H1 (cell line): ENCODE measurements around the gene SPIB. TPM values are rescaled to one million over a fixed set of nuclear protein-coding genes. Genes with fewer than 3 reads are reported as not detected.

Source experiments
- CTCF ChIA-PET: fragments of 300-600 bp; sonication (Branson Sonifier 250); formaldehyde crosslinking; loops from one replicate; lab custom pipeline; 2021; ENCODE audit not compliant: partially characterized antibody; lab: Charles Lee
- POLR2A ChIA-PET: fragments of 300-600 bp; sonication (Branson Sonifier 250); formaldehyde crosslinking; loops from one replicate; lab custom pipeline; 2021; ENCODE audit warnings: inconsistent platforms; ENCODE audit not compliant: partially characterized antibody; lab: Charles Lee
- DNase-seq, 2 experiments: peaks; one replicate each; pipeline versions ENCODE4 v3.0.0 to v3.0.0-alpha.2; 2010 to 2022; ENCODE audit warnings: low spot score in 2 of 2, low read depth in 1 of 2, mixed read lengths in 1 of 2
- FAIRE-seq: peaks from 2 replicates; lab custom pipeline; 2011; peaks lifted over from hg19 to GRCh38; lab: Jason Lieb, UNC
- H2AFZ ChIP-seq: 2 replicates; pipeline ENCODE4 v1.8.1; 2012; ENCODE audit warnings: low read length, inconsistent platforms
- H2AK5ac ChIP-seq: 2 replicates; pipeline ENCODE4 v1.6.1; 2013; ENCODE audit warnings: low read depth, low read length
- H2BK120ac ChIP-seq: replicated peaks from 2 replicates; pipeline ENCODE3; 2013; ENCODE audit warnings: low read depth, low read length, inconsistent platforms
- H2BK12ac ChIP-seq: 2 replicates; pipeline ENCODE4 v1.6.1; 2013; ENCODE audit warnings: low read depth, low read length
- H2BK15ac ChIP-seq: 2 replicates; pipeline ENCODE4 v1.6.1; 2013; ENCODE audit warnings: low read length
- H2BK20ac ChIP-seq: 2 replicates; pipeline ENCODE4 v1.6.1; 2013; ENCODE audit warnings: low read length
- H2BK5ac ChIP-seq: 2 replicates; pipeline ENCODE4 v1.6.1; 2013; ENCODE audit warnings: low read depth, low read length
- H3K14ac ChIP-seq: 2 replicates; pipeline ENCODE4 v1.6.1; 2013; ENCODE audit warnings: inconsistent platforms; ENCODE audit not compliant: insufficient read length
- H3K18ac ChIP-seq: 2 replicates; pipeline ENCODE4 v1.6.1; 2013; ENCODE audit warnings: low read length; ENCODE audit errors: extremely low read depth
- H3K23ac ChIP-seq: 2 replicates; pipeline ENCODE4 v1.6.1; 2013; ENCODE audit warnings: inconsistent platforms; ENCODE audit not compliant: insufficient read length
- H3K23me2 ChIP-seq: 2 replicates; pipeline ENCODE4 v1.6.1; 2013; ENCODE audit warnings: low read depth, low read length
- H3K27ac ChIP-seq: 2 replicates; pipeline ENCODE4 v1.6.1; 2011; ENCODE audit warnings: low read depth, low read length, inconsistent platforms
- H3K27me3 ChIP-seq, 4 experiments: replicated peaks in 1 of 4; 1 replicate in 1 of 4; 2 replicates in 3 of 4; pipeline versions ENCODE4 v1.6.1 to v1.8.1; 2011 to 2013; ENCODE audit warnings: low read length in 3 of 4, mild to moderate bottlenecking in 3 of 4, inconsistent platforms in 2 of 4, mixed read lengths in 2 of 4, moderate library complexity in 1 of 4; ENCODE audit not compliant: control insufficient read depth in 3 of 4, insufficient read depth in 3 of 4; ENCODE audit errors: extremely low read depth in 1 of 4
- H3K36me3 ChIP-seq, 4 experiments: 2 replicates each; pipeline versions ENCODE4 v1.6.1 to v1.8.1; 2011 to 2013; ENCODE audit warnings: mild to moderate bottlenecking in 4 of 4, low read length in 3 of 4, moderate library complexity in 2 of 4, control low read depth in 1 of 4, inconsistent platforms in 1 of 4; ENCODE audit not compliant: insufficient read depth in 4 of 4, control insufficient read depth in 2 of 4
- H3K4ac ChIP-seq: replicated peaks from 2 replicates; pipeline ENCODE3; 2013; ENCODE audit warnings: low read length, low read depth, mixed read lengths, inconsistent platforms; ENCODE audit not compliant: insufficient read length
- H3K4me1 ChIP-seq, 4 experiments: replicated peaks in 1 of 4; 1 replicate in 1 of 4; 2 replicates in 3 of 4; pipeline versions ENCODE4 v1.6.1 to v1.8.1; 2011 to 2013; ENCODE audit warnings: low read length in 3 of 4, inconsistent platforms in 2 of 4, mixed read lengths in 1 of 4; ENCODE audit not compliant: insufficient read depth in 4 of 4, control insufficient read depth in 3 of 4
- H3K4me2 ChIP-seq, 2 experiments: 2 replicates each; pipeline versions ENCODE4 v1.6.1 to v1.8.1; 2011 to 2013; ENCODE audit warnings: low read depth in 2 of 2, low read length in 2 of 2, control low read depth in 1 of 2, inconsistent platforms in 1 of 2, mild to moderate bottlenecking in 1 of 2; ENCODE audit not compliant: insufficient read depth in 1 of 2
- H3K4me3 ChIP-seq, 4 experiments: fragments of 200-600, 300-600 bp in 1 of 4; sonication (generic), shearing (Covaris generic), sonication (Bioruptor Twin) in 1 of 4; 2 replicates each; pipeline versions ENCODE4 v1.5.1 to v1.8.1; 2011 to 2016; ENCODE audit warnings: low read length in 4 of 4, low read depth in 3 of 4, control low read depth in 2 of 4, inconsistent platforms in 2 of 4, mild to moderate bottlenecking in 2 of 4, mixed read lengths in 1 of 4, moderate library complexity in 1 of 4; ENCODE audit not compliant: insufficient read depth in 2 of 4; ENCODE audit errors: extremely low read depth in 1 of 4
- H3K56ac ChIP-seq: replicated peaks from 2 replicates; pipeline ENCODE3; 2013; ENCODE audit warnings: low read depth, mild to moderate bottlenecking, mixed read lengths, low read length, inconsistent platforms; ENCODE audit not compliant: insufficient read length
- H3K79me1 ChIP-seq: 2 replicates; pipeline ENCODE4 v1.6.1; 2013; ENCODE audit warnings: low read depth, low read length, control low read depth
- H3K79me2 ChIP-seq, 2 experiments: 2 replicates each; pipeline versions ENCODE4 v1.6.1 to v1.8.1; 2012 to 2013; ENCODE audit warnings: low read length in 2 of 2, mild to moderate bottlenecking in 2 of 2, inconsistent platforms in 1 of 2; ENCODE audit not compliant: insufficient read depth in 2 of 2, control insufficient read depth in 1 of 2
- H3K9ac ChIP-seq, 4 experiments: replicated peaks in 1 of 4; 1 replicate in 1 of 4; 2 replicates in 3 of 4; pipeline versions ENCODE4 v1.6.1 to v1.8.1; 2011 to 2013; ENCODE audit warnings: low read depth in 3 of 4, low read length in 3 of 4, control low read depth in 2 of 4, mild to moderate bottlenecking in 2 of 4, moderate library complexity in 2 of 4, inconsistent platforms in 1 of 4; ENCODE audit errors: extremely low read depth in 1 of 4
- H3K9me3 ChIP-seq, 2 experiments: 2 replicates each; pipeline versions ENCODE4 v1.6.1 to v1.8.1; 2012 to 2013; ENCODE audit warnings: mild to moderate bottlenecking in 2 of 2, moderate library complexity in 2 of 2, control low read depth in 1 of 2, inconsistent platforms in 1 of 2, low read depth in 1 of 2, low read length in 1 of 2, mixed read lengths in 1 of 2; ENCODE audit not compliant: insufficient read depth in 2 of 2
- H4K20me1 ChIP-seq, 2 experiments: replicated peaks in 1 of 2; 2 replicates each; pipeline versions ENCODE3 to v1.8.1; 2011 to 2013; ENCODE audit warnings: inconsistent platforms in 2 of 2, low read length in 2 of 2, mild to moderate bottlenecking in 1 of 2; ENCODE audit not compliant: insufficient read depth in 2 of 2, control insufficient read depth in 1 of 2
- H4K5ac ChIP-seq: 2 replicates; pipeline ENCODE4 v1.6.1; 2013; ENCODE audit warnings: low read length, low read depth, mixed read lengths, inconsistent platforms; ENCODE audit not compliant: insufficient read length
- H4K8ac ChIP-seq: 2 replicates; pipeline ENCODE4 v1.8.0; 2013; ENCODE audit warnings: mild to moderate bottlenecking, moderate library complexity, low read length, inconsistent platforms; ENCODE audit not compliant: insufficient read depth; ENCODE audit errors: extremely low read depth
- H4K91ac ChIP-seq: replicated peaks from 2 replicates; pipeline ENCODE3; 2013; ENCODE audit warnings: low read length, mixed read lengths, inconsistent platforms; ENCODE audit not compliant: insufficient read length
- ATF2 ChIP-seq: IDR thresholded peaks from 2 replicates; pipeline ENCODE4 v1.6.1; 2012; ENCODE audit warnings: low read length, inconsistent platforms
- EZH2 ChIP-seq: fragments of 200-600 bp; sonication (generic); IDR thresholded peaks from 2 replicates; pipeline ENCODE4 v1.7.1; 2012; ENCODE audit warnings: low read depth, mild to moderate bottlenecking, moderate library complexity, low read length, inconsistent platforms; ENCODE audit not compliant: severe bottlenecking
- KDM4A ChIP-seq: IDR thresholded peaks from one replicate; pipeline ENCODE4 v1.7.1; 2012; ENCODE audit warnings: low read depth, mild to moderate bottlenecking, moderate library complexity, low read length, inconsistent platforms; ENCODE audit not compliant: severe bottlenecking
- SAP30 ChIP-seq: fragments of 300-600 bp; sonication (generic); IDR thresholded peaks from 2 replicates; pipeline ENCODE4 v1.7.1; 2012; ENCODE audit warnings: low read length, moderate library complexity, mild to moderate bottlenecking, inconsistent platforms; ENCODE audit not compliant: insufficient read depth, insufficient replicate concordance
- SP1 ChIP-seq: IDR thresholded peaks from 2 replicates; pipeline ENCODE4 v1.6.1; 2011; ENCODE audit warnings: low read depth, low read length
- SP4 ChIP-seq: IDR thresholded peaks from 2 replicates; pipeline ENCODE4 v1.6.1; 2012; ENCODE audit warnings: low read length, inconsistent platforms
- TAF1 ChIP-seq: IDR thresholded peaks from 2 replicates; pipeline ENCODE4 v1.6.1; 2011; ENCODE audit warnings: mild to moderate bottlenecking, low read depth, low read length
- ZNF274 ChIP-seq: IDR thresholded peaks from 2 replicates; pipeline ENCODE4 v1.7.0; 2012; ENCODE audit warnings: low read length, borderline replicate concordance; ENCODE audit errors: extremely low read depth
- WGBS, 2 experiments: shearing (Covaris generic) in 1 of 2; methylation state at CpG; one replicate each; pipeline versions ENCODE4 v1.1.6 to v1.1.7; 2013 to 2015; ENCODE audit warnings: low lambda C conversion rate in 2 of 2, mixed read lengths in 2 of 2, inconsistent platforms in 1 of 2, low coverage in 1 of 2, missing lambda C conversion rate in 1 of 2; ENCODE audit not compliant: insufficient replicate concordance in 2 of 2, insufficient coverage in 1 of 2, insufficient read length in 1 of 2; ENCODE audit errors: extremely low coverage in 1 of 2, missing lambda C conversion rate in 1 of 2; 5-methylcytosine and 5-hydroxymethylcytosine counted together
- polyA plus RNA-seq, 7 experiments: library from polyadenylated mRNA; depleted of rRNA in 3 of 7; stranded (reverse) in 5 of 7; unstranded in 2 of 7; fragments of >200 nt in 5 of 7; fragments of 200-250 nt in 2 of 7; gene quantifications; 1 replicate in 5 of 7; 2 replicates in 1 of 7; 4 replicates in 1 of 7; pipeline versions ENCODE4 v1.2.1 to v1.2.3, GENCODE V29; 2011 to 2013; ENCODE audit warnings: missing spikeins in 2 of 7, mixed read lengths in 2 of 7
- total RNA-seq: library from RNA; stranded (reverse); fragmentation: NEBNext Ultra II Directional; extraction: Animal tissue kit (Norgen Biotek cat#: 25700); gene quantifications from 2 replicates; pipeline ENCODE4 v1.2.1, GENCODE V29; 2021

The SPIB gene
- total and polyA plus RNA-seq, 2 of the 8 experiments (the other 6 are each of a cell fraction or from before 2014, with no cell fraction given) = 11.1 to 17.4 TPM

- Histone ChIP-seq H3K23ac (no peak overlapping the region), H2BK12ac (no peak overlapping the region), H4K91ac (no peak overlapping the region), H2BK120ac (no peak overlapping the region), H4K5ac (no peak overlapping the region), H4K8ac (no peak overlapping the region), H3K14ac (no peak overlapping the region), H3K4ac (no peak overlapping the region), H2BK15ac (no peak overlapping the region), H2BK20ac (no peak overlapping the region), H3K79me2 (no peaks in the 10 kb centered on the region), H3K4me1 (peaks cover 0 to 7% (median 0%) of the 10 kb centered on the region in 4 experiments; a peak in 1 of 7 replicates), H2BK5ac (0 out of 2 replicates have a peak overlapping the region, but pooled peaks have one; percentile 47), H3K18ac (no peak overlapping the region), H3K27ac (no peak overlapping the region), H3K23me2 (peaks cover 6% of the 10 kb centered on the region; the same call in 1 of the 2 replicates), H3K9me3 (no peaks in the 10 kb centered on the region), H3K79me1 (no peaks in the 10 kb centered on the region), H4K20me1 (peaks cover 0 to 3% of the 10 kb centered on the region in 2 experiments), H3K27me3 (no peaks in the 10 kb centered on the region; a peak in 2 of 7 replicates), H3K36me3 (no peaks in the 10 kb centered on the region), H3K56ac (no peak overlapping the region), H2AK5ac (no peak overlapping the region), H3K4me2 (no peak overlapping the region), H2AFZ (no peak overlapping the region), H3K9ac (no peak overlapping the region), H3K4me3 (no peak overlapping the region)
- no peak for TF ChIP-seq SP1
- TF ChIP-seq ZNF274 = no peak
- no peak for TF ChIP-seq TAF1
- TF ChIP-seq SP4 = no peak
- no peak for TF ChIP-seq KDM4A
- TF ChIP-seq SAP30 = no peak
- no peak for TF ChIP-seq EZH2
- TF ChIP-seq ATF2 = no peak
- ChIA-PET CTCF (interaction anchor here (0.6 to 4.0 kb wide), 4 partner anchors 12 to 95 kb away, joined by 4 to 16 read pairs (median 4); no protein-coding TSS in a partner anchor), POLR2A (no interaction called here)
- no peak for FAIRE-seq
- no peak for DNase-seq
- 72 to 100% methylated on average over 2 to 6 of the region's 13 CpGs for WGBS, 2 experiments
Measured at GRCh38 chr19:50451223-50451534, 32.4 kb downstream of the SPIB start.
